K562 (cell line): Measurements from ENCODE around the gene LDB1. TPM values are rescaled to one million over a fixed set of nuclear protein-coding genes. Genes with fewer than 3 reads are reported as not detected.

Experiments used
- ATAC-seq: fragments of 200-7000 bp; cut with Tn5 transposase; 3 replicates; pipeline ENCODE4 v1.9.1; 2020; ENCODE audit warnings: moderate library complexity
- BruUV-seq: library from RNA; stranded (reverse); fragments of 400-500 nt; replicated peaks from 2 replicates; lab custom pipeline; 2021; lab: Mats Ljungman, UMichigan
- CTCF ChIA-PET: fragments of 300-600 bp; formaldehyde crosslinking; extraction: SDS; loops from one replicate; lab custom pipeline; 2021; ENCODE audit warnings: low intra/inter-chr PET ratio; lab: Yijun Ruan, JAX
- POLR2A ChIA-PET: fragments of 300-600, 350-650 bp; sonication (Branson Sonifier 250); formaldehyde crosslinking; extraction: SDS; loops from one replicate; lab custom pipeline; 2021; ENCODE audit warnings: antibody characterized with exemption, inconsistent platforms; lab: Yijun Ruan, JAX
- DNase-seq, 4 experiments: peaks; one replicate each; pipeline versions ENCODE4 v3.0.0 to v3.0.0-alpha.2; 2011 to 2018; ENCODE audit warnings: low spot score in 3 of 4, mixed read lengths in 3 of 4; ENCODE audit errors: extremely low read depth in 1 of 4
- FAIRE-seq: peaks from 2 replicates; lab custom pipeline; 2011; peaks lifted over from hg19 to GRCh38; lab: Jason Lieb, UNC
- H2AFZ ChIP-seq: 2 replicates; pipeline ENCODE4 v1.6.0; 2011; ENCODE audit warnings: low read depth, low read length, control low read depth, inconsistent platforms
- H3K27ac ChIP-seq: fragments of 200-600 bp; 3 replicates; pipeline ENCODE4 v1.8.0; 2011; ENCODE audit warnings: low read depth, mild to moderate bottlenecking, control low read depth, inconsistent platforms, low read length, moderate library complexity, mixed read lengths; ENCODE audit errors: extremely low read depth
- H3K27me3 ChIP-seq, 2 experiments: fragments of 300-600 bp in 1 of 2; 2 replicates in 1 of 2; 3 replicates in 1 of 2; pipeline versions ENCODE4 v1.6.0 to v1.8.0; 2011; ENCODE audit warnings: inconsistent platforms in 2 of 2, low read length in 2 of 2, mild to moderate bottlenecking in 1 of 2, mixed read lengths in 1 of 2, moderate library complexity in 1 of 2; ENCODE audit not compliant: control insufficient read depth in 2 of 2, insufficient read depth in 2 of 2
- H3K36me3 ChIP-seq: fragments of 300-600 bp; 3 replicates; pipeline ENCODE4 v1.8.0; 2011; ENCODE audit warnings: mild to moderate bottlenecking, low read length, inconsistent platforms; ENCODE audit not compliant: control insufficient read depth, insufficient read depth
- H3K4me1 ChIP-seq, 2 experiments: fragments of 200-600 bp in 1 of 2; replicated peaks in 1 of 2; 2 replicates in 1 of 2; 3 replicates in 1 of 2; pipeline versions ENCODE4 v1.5.1 to v1.8.0; 2011; ENCODE audit warnings: inconsistent platforms in 2 of 2, low read length in 2 of 2, mild to moderate bottlenecking in 1 of 2, mixed read lengths in 1 of 2, moderate library complexity in 1 of 2; ENCODE audit not compliant: control insufficient read depth in 2 of 2, insufficient read depth in 2 of 2
- H3K4me2 ChIP-seq: 2 replicates; pipeline ENCODE4 v1.6.1; 2011; ENCODE audit warnings: low read length, control low read depth, inconsistent platforms, mixed read lengths; ENCODE audit not compliant: insufficient read depth
- H3K4me3 ChIP-seq: fragments of 200-600 bp; sonication (generic), shearing (Covaris generic); 2 replicates; pipeline ENCODE4 v1.5.1; 2016; ENCODE audit warnings: control low read depth, inconsistent platforms
- H3K79me2 ChIP-seq: fragments of 200-600 bp; 3 replicates; pipeline ENCODE4 v1.8.0; 2011; ENCODE audit warnings: low read length, inconsistent platforms; ENCODE audit not compliant: control insufficient read depth, insufficient read depth
- H3K9ac ChIP-seq, 2 experiments: 2 replicates each; pipeline versions ENCODE4 v1.6.0 to v1.6.1; 2011; ENCODE audit warnings: low read depth in 2 of 2, low read length in 2 of 2, control low read depth in 1 of 2, inconsistent platforms in 1 of 2, mild to moderate bottlenecking in 1 of 2, mixed read lengths in 1 of 2; ENCODE audit not compliant: insufficient read depth in 1 of 2
- H3K9me1 ChIP-seq: one replicate; pipeline ENCODE4 v1.6.0; 2011; ENCODE audit warnings: inconsistent platforms, mild to moderate bottlenecking, low read length, moderate library complexity; ENCODE audit not compliant: control insufficient read depth, insufficient read depth
- H3K9me3 ChIP-seq: replicated peaks from 2 replicates; pipeline ENCODE4 v1.5.1; 2011; ENCODE audit warnings: low read depth, low read length, inconsistent platforms; ENCODE audit not compliant: control insufficient read depth, insufficient read depth
- H4K20me1 ChIP-seq: replicated peaks from 2 replicates; pipeline ENCODE4 v1.6.1; 2011; ENCODE audit warnings: low read length, inconsistent platforms, mixed read lengths; ENCODE audit not compliant: control insufficient read depth, insufficient read depth
- AFF1 ChIP-seq, 2 experiments: fragments of 450-650 bp; IDR thresholded peaks; 2 replicates each; pipeline ENCODE4 v1.6.1; 2018; ENCODE audit warnings: mild to moderate bottlenecking in 2 of 2, low read depth in 1 of 2; ENCODE audit not compliant: partially characterized antibody in 2 of 2
- CTBP1 ChIP-seq: fragments of 450-650 bp; IDR thresholded peaks from 2 replicates; pipeline ENCODE4 v1.6.1; 2016; ENCODE audit warnings: borderline replicate concordance
- ETV5 ChIP-seq: sonication (generic); formaldehyde crosslinking; IDR thresholded peaks from 2 replicates; pipeline ENCODE4 v1.4.0; 2020; ENCODE audit warnings: low read depth, mild to moderate bottlenecking, missing genetic modification reagents
- HMBOX1 ChIP-seq: sonication (generic); IDR thresholded peaks from 2 replicates; pipeline ENCODE4 v1.6.1; 2016
- MTA1 ChIP-seq: fragments of 450-650 bp; IDR thresholded peaks from 2 replicates; pipeline ENCODE4 v1.6.1; 2017; ENCODE audit warnings: borderline replicate concordance
- MYBL2 ChIP-seq, 2 experiments: fragments of 450-650 bp in 1 of 2; sonication (generic) in 1 of 2; formaldehyde crosslinking in 1 of 2; IDR thresholded peaks; 2 replicates each; pipeline versions ENCODE4 v1.6.1 to v1.8.1; 2017 to 2022; ENCODE audit warnings: borderline replicate concordance in 1 of 2, inconsistent platforms in 1 of 2, low read depth in 1 of 2, mild to moderate bottlenecking in 1 of 2, missing genetic modification reagents in 1 of 2, moderate library complexity in 1 of 2
- SIX5 ChIP-seq, 2 experiments: IDR thresholded peaks; 2 replicates each; pipeline ENCODE4 v1.6.1; 2011; ENCODE audit warnings: low read length in 2 of 2, borderline replicate concordance in 1 of 2, low read depth in 1 of 2, mild to moderate bottlenecking in 1 of 2, moderate library complexity in 1 of 2; ENCODE audit not compliant: insufficient read depth in 1 of 2
- TOE1 ChIP-seq, 2 experiments: fragments of 450-650 bp in 1 of 2; sonication (generic) in 1 of 2; formaldehyde crosslinking in 1 of 2; IDR thresholded peaks; 2 replicates each; pipeline versions ENCODE4 v1.7.1 to v1.8.0; 2016 to 2022; ENCODE audit warnings: borderline replicate concordance in 2 of 2, mild to moderate bottlenecking in 2 of 2, antibody characterized with exemption in 1 of 2, inconsistent platforms in 1 of 2, low read depth in 1 of 2, missing genetic modification reagents in 1 of 2, moderate library complexity in 1 of 2
- WGBS: fragments of 100-300 bp; shearing (Covaris generic); methylation state at CpG from one replicate; pipeline ENCODE4 v1.1.6; 2016; ENCODE audit warnings: low coverage, mixed read lengths; ENCODE audit not compliant: insufficient coverage; ENCODE audit errors: missing lambda C conversion rate; 5-methylcytosine and 5-hydroxymethylcytosine counted together
- in situ Hi-C: fragments of 300-500 bp; cut with MboI; formaldehyde crosslinking; loops from 4 replicates; pipeline ENCODE4 v1.15.0; 2018; ENCODE audit warnings: inconsistent platforms, mixed read lengths
- intact Hi-C: fragments of 100-400 bp; cut with micrococcal nuclease; formaldehyde crosslinking; loops from 2 replicates; pipeline ENCODE4 v1.14.2; 2022
- polyA plus RNA-seq, 8 experiments: library from polyadenylated mRNA; depleted of rRNA in 4 of 8; stranded (reverse) in 5 of 8; unstranded in 3 of 8; fragments of >200 nt; fragmentation: Nextera tagmentation in 2 of 8; fragmentation: Illumina TruSeq in 1 of 8; extraction: Ambion mirVana in 2 of 8; extraction: Trizol in 1 of 8; gene quantifications; 2 replicates each; pipeline versions ENCODE4 v1.2.1 to v1.2.3, GENCODE V29; 2011 to 2014; ENCODE audit warnings: inconsistent platforms in 1 of 8, missing spikeins in 1 of 8
- total RNA-seq, 7 experiments: library from RNA; depleted of rRNA in 6 of 7; stranded (reverse); fragments of >200 nt in 6 of 7; fragmentation: Illumina TruSeq in 2 of 7; extraction: Trizol in 2 of 7; gene quantifications; 2 replicates each; pipeline versions ENCODE4 v1.2.1 to v1.2.3, GENCODE V29; 2011 to 2021; ENCODE audit warnings: low replicate concordance in 1 of 7

The LDB1 gene
- total and polyA plus RNA-seq, 9 of the 15 experiments (the other 6 are each of a cell fraction or from before 2014, with no cell fraction given): 1.9 to 137 (median 105) TPM

DNA sequence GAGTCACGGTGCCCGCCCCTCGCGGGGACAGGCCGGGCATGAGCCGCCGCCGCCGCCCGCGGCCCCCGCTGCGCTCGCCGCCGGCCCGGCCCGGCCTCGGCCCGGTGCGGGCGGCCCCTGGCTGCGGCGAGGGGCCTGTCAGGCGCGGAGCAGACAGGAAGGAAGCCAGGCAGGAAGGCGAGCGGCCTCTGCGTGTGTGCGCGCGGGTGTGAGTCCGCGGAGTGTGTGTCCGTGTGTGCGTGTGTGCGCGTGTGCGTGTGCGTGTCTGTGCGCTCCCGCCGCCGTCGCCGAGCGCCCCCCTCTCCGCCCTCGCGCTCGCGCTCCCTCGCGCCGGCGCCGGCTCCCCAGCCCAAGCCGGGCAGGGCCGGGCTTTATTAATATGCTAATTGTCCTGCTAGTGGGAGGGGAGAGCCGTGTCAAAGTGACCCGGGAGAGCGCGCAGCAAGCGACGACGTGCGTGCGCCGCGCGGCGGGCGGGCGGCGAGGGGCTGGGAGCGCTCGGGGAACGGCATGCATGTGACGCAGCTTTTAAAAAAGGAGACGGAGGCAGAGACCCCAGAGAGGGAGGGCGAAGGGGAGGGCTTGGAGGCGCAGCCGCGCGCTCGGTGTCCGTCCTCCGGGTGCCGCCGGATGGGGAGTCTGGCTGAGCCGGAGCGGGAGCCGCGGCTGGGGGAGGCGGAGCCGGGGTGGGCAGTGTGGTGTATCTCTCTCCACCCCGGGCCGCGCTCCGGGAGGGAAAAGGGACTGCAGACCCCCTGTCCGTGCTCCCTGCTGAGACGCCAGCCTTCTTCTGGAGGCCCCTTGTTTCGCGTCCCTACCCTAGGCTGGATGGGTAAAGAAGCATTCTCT is at the start of gene LDB1 (continued):
- no peak for TF ChIP-seq AFF1 (IDR thresholded peaks at IDR 0.05; ENCODE audit: low read depth in 1 of 2, partially characterized antibody in 2 of 2)
- no peak for TF ChIP-seq TOE1 (IDR thresholded peaks at IDR 0.05; ENCODE audit: borderline replicate concordance)
- TF ChIP-seq TOE1 (CRISPR knock-in tag; IDR thresholded peaks at IDR 0.05; ENCODE audit: borderline replicate concordance, low read depth): no peak
- peak; percentile 89 for TF ChIP-seq CTBP1
- TF ChIP-seq, all 486 proteins: peak for 67

DNA sequence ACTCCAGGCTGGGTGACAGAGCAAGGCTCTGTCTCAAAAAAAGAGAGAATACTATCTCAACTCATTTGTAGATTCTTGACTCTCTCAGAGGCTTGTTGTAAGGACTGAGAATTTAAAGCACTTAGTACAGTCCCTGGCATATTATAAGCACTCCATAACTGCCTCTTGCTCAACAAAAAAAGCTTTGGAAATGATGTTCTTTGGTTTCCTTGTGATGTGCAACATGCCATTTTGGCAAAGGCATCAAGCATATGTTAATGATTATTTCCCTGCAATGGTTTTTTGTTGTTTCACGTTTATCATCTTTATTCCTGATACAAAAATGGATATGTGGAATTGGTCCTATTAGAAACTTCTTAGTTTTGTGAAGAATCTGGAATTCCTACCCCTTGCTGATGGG is 47.7 kb upstream of the LDB1 start:
- in situ Hi-C loops (no loop called here), intact Hi-C loops (loop anchor here (2.0 to 5.0 kb wide), 3 partner anchors 63 to 229 kb away; partner anchors contain the start of gene NFKB2)
- no peaks in the 10 kb centered on the region for H3K9me1 ChIP-seq
- ChIA-PET POLR2A (interaction anchor here (1.2 kb wide), 1 partner anchor 11 kb away, joined by 4 read pairs; no protein-coding TSS in a partner anchor), CTCF (no interaction called here)
- H3K4me3 ChIP-seq: no peak overlapping the region
- peaks cover 6 to 10% of the 10 kb centered on the region in 2 experiments; a peak in 4 of 5 replicates for H3K4me1 ChIP-seq
- DNase-seq: no peak
- H3K79me2 ChIP-seq: no peaks in the 10 kb centered on the region
- no peak overlapping the region for H3K4me2 ChIP-seq
- no peak overlapping the region for H3K27ac ChIP-seq
- H2AFZ ChIP-seq: no peak overlapping the region
- H3K9me3 ChIP-seq: no peaks in the 10 kb centered on the region
- no TSS peak for BruUV-seq
- H4K20me1 ChIP-seq: no peaks in the 10 kb centered on the region
- peaks cover 13% of the 10 kb centered on the region for H3K36me3 ChIP-seq
- no peak for FAIRE-seq
- no peaks in the 10 kb centered on the region for H3K27me3 ChIP-seq
- ATAC-seq: no peak
- H3K9ac ChIP-seq: no peak overlapping the region
- WGBS: 0% methylated on average over 1 of the region's 1 CpG
- TF ChIP-seq MTA1 (no peak), ETV5 (no peak), HMBOX1 (no peak), SIX5 (IDR thresholded peaks at IDR 0.05; ENCODE audit: borderline replicate concordance in 1 of 2, insufficient read depth in 1 of 2, low read depth in 1 of 2, low read length in 2 of 2) (no peak), MYBL2 (IDR thresholded peaks at IDR 0.05; ENCODE audit: low read depth) (no peak), MYBL2 (CRISPR knock-in tag; IDR thresholded peaks at IDR 0.05; ENCODE audit: borderline replicate concordance) (no peak)
